HFFc6 (cell line): Measurements from ENCODE around the gene SERPINE3. TPM values are rescaled to one million over a fixed set of nuclear protein-coding genes. Genes with fewer than 3 reads are reported as not detected.

Source experiments
- DNase-seq: peaks from one replicate; pipeline ENCODE4 v3.0.0-alpha.2; 2018
- H3K27ac Mint-ChIP-seq: 2 replicates; pipeline ENCODE4 v1.8.0; 2020; ENCODE audit warnings: mild to moderate bottlenecking, mixed read lengths
- H3K27me3 Mint-ChIP-seq: 2 replicates; pipeline ENCODE4 v1.8.0; 2021; ENCODE audit warnings: mild to moderate bottlenecking, moderate library complexity, mixed read lengths; ENCODE audit not compliant: insufficient read depth
- H3K36me3 Mint-ChIP-seq: 2 replicates; pipeline ENCODE4 v1.8.0; 2021; ENCODE audit warnings: low read depth, mixed read lengths
- H3K4me1 Mint-ChIP-seq: 2 replicates; pipeline ENCODE4 v1.8.0; 2020; ENCODE audit warnings: low read depth, mixed read lengths
- H3K4me3 Mint-ChIP-seq: 2 replicates; pipeline ENCODE4 v1.8.0; 2020; ENCODE audit warnings: mild to moderate bottlenecking, moderate library complexity, mixed read lengths
- H3K9me3 Mint-ChIP-seq: 2 replicates; pipeline ENCODE4 v1.8.0; 2020; ENCODE audit warnings: mild to moderate bottlenecking, mixed read lengths
- total RNA-seq, 6 experiments: library from RNA; stranded (reverse); fragmentation: NEBNext Ultra II Directional; extraction: Animal tissue kit (Norgen Biotek cat#: 25700); gene quantifications; 2 replicates in 1 of 6; 3 replicates in 5 of 6; pipeline ENCODE4 v1.2.3, GENCODE V29; 2021
- TF ChIP-seq, protein P1 (sequence below): fragments of 200-600 bp; sonication (generic); IDR thresholded peaks from 2 replicates; pipeline ENCODE4 v1.5.0; 2021; ENCODE audit warnings: antibody characterized with exemption, mild to moderate bottlenecking

SERPINE3 gene
- total RNA-seq, 6 experiments from 2014 or later: not detected

- no peak for DNase-seq
- TF ChIP-seq, protein P1, sequence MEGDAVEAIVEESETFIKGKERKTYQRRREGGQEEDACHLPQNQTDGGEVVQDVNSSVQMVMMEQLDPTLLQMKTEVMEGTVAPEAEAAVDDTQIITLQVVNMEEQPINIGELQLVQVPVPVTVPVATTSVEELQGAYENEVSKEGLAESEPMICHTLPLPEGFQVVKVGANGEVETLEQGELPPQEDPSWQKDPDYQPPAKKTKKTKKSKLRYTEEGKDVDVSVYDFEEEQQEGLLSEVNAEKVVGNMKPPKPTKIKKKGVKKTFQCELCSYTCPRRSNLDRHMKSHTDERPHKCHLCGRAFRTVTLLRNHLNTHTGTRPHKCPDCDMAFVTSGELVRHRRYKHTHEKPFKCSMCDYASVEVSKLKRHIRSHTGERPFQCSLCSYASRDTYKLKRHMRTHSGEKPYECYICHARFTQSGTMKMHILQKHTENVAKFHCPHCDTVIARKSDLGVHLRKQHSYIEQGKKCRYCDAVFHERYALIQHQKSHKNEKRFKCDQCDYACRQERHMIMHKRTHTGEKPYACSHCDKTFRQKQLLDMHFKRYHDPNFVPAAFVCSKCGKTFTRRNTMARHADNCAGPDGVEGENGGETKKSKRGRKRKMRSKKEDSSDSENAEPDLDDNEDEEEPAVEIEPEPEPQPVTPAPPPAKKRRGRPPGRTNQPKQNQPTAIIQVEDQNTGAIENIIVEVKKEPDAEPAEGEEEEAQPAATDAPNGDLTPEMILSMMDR: no peak
- Mint-ChIP-seq H3K36me3 (no peaks in the 10 kb centered on the region), H3K27me3 (peaks cover 2% of the 10 kb centered on the region; the same call in 1 of the 2 replicates), H3K27ac (no peak overlapping the region), H3K4me3 (no peak overlapping the region), H3K4me1 (peaks cover 41% of the 10 kb centered on the region), H3K9me3 (no peaks in the 10 kb centered on the region)
Measured at GRCh38 chr13:51339952-51340732, 651 bp downstream of the SERPINE3 start.

DNA sequence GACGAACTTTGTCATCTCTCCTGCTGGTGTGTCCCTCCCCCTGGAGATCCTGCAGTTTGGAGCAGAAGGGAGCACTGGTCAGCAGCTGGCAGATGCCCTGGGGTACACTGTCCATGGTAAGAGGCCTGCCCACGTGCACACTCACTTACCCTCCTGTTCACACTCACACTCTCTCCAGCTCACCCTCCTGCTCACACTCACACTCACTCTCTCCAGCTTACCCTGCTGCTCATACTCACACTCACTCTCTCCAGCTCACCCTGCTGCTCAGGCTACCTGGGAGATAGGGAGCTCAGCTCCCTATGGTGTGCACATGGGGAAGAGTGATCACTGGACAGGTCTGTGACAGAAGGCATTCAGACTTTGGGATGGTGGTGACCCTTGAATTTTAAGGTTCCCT, 1.7 kb downstream of the SERPINE3 start:
- H3K9me3 Mint-ChIP-seq: no peaks in the 10 kb centered on the region
- peaks cover 2% of the 10 kb centered on the region; the same call in 1 of the 2 replicates for H3K27me3 Mint-ChIP-seq
- no peak for DNase-seq
- no peak overlapping the region for H3K27ac Mint-ChIP-seq
- H3K4me1 Mint-ChIP-seq: peaks cover 41% of the 10 kb centered on the region
- TF ChIP-seq, protein P1: no peak
- no peak overlapping the region for H3K4me3 Mint-ChIP-seq
- H3K36me3 Mint-ChIP-seq: no peaks in the 10 kb centered on the region

DNA sequence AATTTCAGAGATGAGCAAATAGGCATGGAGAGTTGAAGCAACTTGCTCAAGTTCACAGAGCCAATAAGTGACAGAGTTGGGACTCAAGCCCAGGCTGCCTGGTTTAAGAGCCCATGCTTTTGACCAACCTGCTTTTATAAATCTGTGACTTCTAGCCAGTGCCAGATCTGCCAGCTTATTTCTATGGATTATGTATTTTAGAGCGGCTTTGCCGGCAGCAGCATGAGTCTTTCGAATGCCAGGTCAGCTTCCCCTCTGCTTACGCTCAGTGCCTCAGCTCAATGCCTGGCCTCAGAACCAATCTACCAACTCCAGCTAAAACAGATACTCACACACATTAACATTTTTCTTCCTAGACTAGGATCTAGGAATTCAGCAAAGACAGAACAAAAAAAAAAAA, 2.3 kb downstream of the SERPINE3 start:
- no peaks in the 10 kb centered on the region for H3K36me3 Mint-ChIP-seq
- TF ChIP-seq, protein P1: no peak
- no peaks in the 10 kb centered on the region for H3K9me3 Mint-ChIP-seq
- peaks cover 41% of the 10 kb centered on the region for H3K4me1 Mint-ChIP-seq
- H3K27ac Mint-ChIP-seq: no peak overlapping the region
- no peak overlapping the region for H3K4me3 Mint-ChIP-seq
- H3K27me3 Mint-ChIP-seq: peaks cover 2% of the 10 kb centered on the region; the same call in 1 of the 2 replicates
- no peak for DNase-seq

DNA sequence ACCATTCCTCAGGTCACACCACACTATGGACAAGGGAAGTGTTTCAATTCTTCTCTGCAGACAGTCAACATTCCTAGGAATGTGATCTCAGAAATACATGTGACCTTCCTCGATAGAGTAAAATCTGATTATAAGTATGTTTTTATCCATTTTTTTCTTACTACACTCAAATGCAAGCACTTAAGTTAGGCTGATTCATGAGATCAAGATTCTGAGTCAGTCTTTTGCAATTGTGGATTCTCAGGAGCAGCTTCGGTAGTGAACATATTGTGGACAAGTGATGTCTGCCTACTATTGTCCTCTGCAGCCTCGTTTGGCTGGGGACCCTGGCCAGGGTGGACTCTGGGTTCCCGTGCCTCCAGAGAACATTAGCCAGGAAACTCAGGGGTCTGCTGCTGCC, 3.2 kb downstream of the SERPINE3 start:
- no peaks in the 10 kb centered on the region for H3K9me3 Mint-ChIP-seq
- H3K4me1 Mint-ChIP-seq: peaks cover 41% of the 10 kb centered on the region
- peak overlapping the region; percentile 32; the same call in 1 of the 2 replicates for H3K27ac Mint-ChIP-seq
- TF ChIP-seq, protein P1: no peak
- H3K27me3 Mint-ChIP-seq: peaks cover 2% of the 10 kb centered on the region; the same call in 1 of the 2 replicates
- peak; percentile 73 for DNase-seq
- no peaks in the 10 kb centered on the region for H3K36me3 Mint-ChIP-seq
- peak overlapping the region; percentile 32; the same call in 1 of the 2 replicates for H3K4me3 Mint-ChIP-seq

- Mint-ChIP-seq H3K36me3 (no peaks in the 10 kb centered on the region), H3K4me1 (peaks cover 41% of the 10 kb centered on the region), H3K9me3 (no peaks in the 10 kb centered on the region), H3K27ac (no peak overlapping the region), H3K27me3 (peaks cover 2% of the 10 kb centered on the region; the same call in 1 of the 2 replicates), H3K4me3 (no peak overlapping the region)
- no peak for DNase-seq
- TF ChIP-seq, protein P1: no peak
Measured at GRCh38 chr13:51343475-51343874, 4.0 kb downstream of the SERPINE3 start.
